Activated B cell treated with CpG ODN at 0.5 μM for 24 hours (primary cell): ENCODE results near the gene EDC4. TPM values are rescaled to one million over a fixed set of nuclear protein-coding genes. Genes with fewer than 3 reads are reported as not detected.

Experiments
- ATAC-seq: fragments of 200-7000 bp; cut with Tn5 transposase; one replicate; pipeline ENCODE4 v1.10.0; 2021; ENCODE audit warnings: low read depth, mild to moderate bottlenecking, moderate library complexity
- CTCF ChIA-PET: fragments of 350-600 bp; sonication (Branson Sonifier 250); formaldehyde crosslinking; loops from one replicate; lab custom pipeline; 2021; ENCODE audit warnings: antibody characterized with exemption; lab: Charles Lee
- POLR2A ChIA-PET: fragments of 350-600 bp; sonication (Branson Sonifier 250); formaldehyde crosslinking; loops from one replicate; lab custom pipeline; 2021; ENCODE audit warnings: antibody characterized with exemption; lab: Charles Lee
- DNase-seq: peaks from one replicate; pipeline ENCODE4 v3.0.0; 2022
- H3K27ac Mint-ChIP-seq: one replicate; pipeline ENCODE4 v1.8.0; 2020; ENCODE audit warnings: mixed read lengths
- H3K27me3 Mint-ChIP-seq: one replicate; pipeline ENCODE4 v1.8.0; 2021; ENCODE audit warnings: mixed read lengths
- H3K36me3 Mint-ChIP-seq: one replicate; pipeline ENCODE4 v1.8.0; 2021; ENCODE audit warnings: low read depth, mixed read lengths
- H3K4me1 Mint-ChIP-seq: one replicate; pipeline ENCODE4 v1.8.0; 2021; ENCODE audit warnings: mixed read lengths
- H3K4me3 Mint-ChIP-seq: one replicate; pipeline ENCODE4 v1.8.0; 2020; ENCODE audit warnings: mild to moderate bottlenecking, mixed read lengths
- H3K9me3 Mint-ChIP-seq: one replicate; pipeline ENCODE4 v1.8.0; 2020; ENCODE audit warnings: mixed read lengths
- CTCF ChIP-seq: fragments of 200-600 bp; IDR thresholded peaks from one replicate; pipeline ENCODE4 v1.8.0; 2022; ENCODE audit warnings: antibody characterized with exemption, mild to moderate bottlenecking
- intact Hi-C: fragments of 100-400 bp; cut with micrococcal nuclease; formaldehyde crosslinking; loops from one replicate; pipeline ENCODE4 v1.15.1; 2024
- total RNA-seq: library from RNA; stranded (reverse); gene quantifications from 2 replicates; pipeline ENCODE4 v1.2.3, GENCODE V29; 2022

The EDC4 gene
- total RNA-seq, 1 donor from 2014 or later, result 71.5 TPM

DNA sequence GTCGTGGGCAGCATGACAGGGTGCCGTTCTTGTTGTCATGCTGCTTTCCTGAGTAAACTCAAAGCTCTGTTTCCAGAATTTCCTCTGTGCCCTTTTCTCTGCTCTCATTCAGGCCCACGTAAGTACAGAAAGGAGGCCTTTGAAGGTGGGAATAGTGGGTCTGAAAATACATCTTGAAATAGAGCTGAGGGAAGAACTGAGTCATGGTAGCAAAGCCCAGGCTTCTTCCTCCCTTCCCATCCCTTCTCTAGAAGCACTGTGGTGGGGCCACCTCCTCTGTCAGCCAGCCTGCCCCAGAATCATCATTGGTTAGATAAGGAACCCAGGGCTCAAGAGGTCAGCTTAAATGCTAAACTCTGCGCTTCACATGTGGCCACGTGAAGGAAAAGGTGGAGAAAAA, 49.4 kb downstream of the EDC4 start:
- Mint-ChIP-seq H3K9me3 (no peaks in the 10 kb centered on the region), H3K4me3 (no peak overlapping the region), H3K36me3 (peaks cover 22% of the 10 kb centered on the region), H3K27ac (no peak overlapping the region), H3K27me3 (no peaks in the 10 kb centered on the region), H3K4me1 (peaks cover 28% of the 10 kb centered on the region)
- no peak for ATAC-seq
- ChIA-PET CTCF (no interaction called here), POLR2A (interaction anchor here (0.7 to 1.0 kb wide), 2 partner anchors 13 to 113 kb away, joined by 3 read pairs; no protein-coding TSS in a partner anchor)
- DNase-seq, result no peak
- intact Hi-C loops, result no loop called here
- no peak for TF ChIP-seq CTCF

GRCh38 chr16:67922740-67923139, 49.9 kb downstream of the EDC4 start:
- H3K27me3 Mint-ChIP-seq, result no peaks in the 10 kb centered on the region
- ChIA-PET CTCF (no interaction called here), POLR2A (interaction anchor here (0.7 to 1.0 kb wide), 2 partner anchors 13 to 114 kb away, joined by 3 read pairs; no protein-coding TSS in a partner anchor)
- no peak overlapping the region for H3K27ac Mint-ChIP-seq
- DNase-seq, result no peak
- H3K9me3 Mint-ChIP-seq, result no peaks in the 10 kb centered on the region
- ATAC-seq, result no peak
- intact Hi-C loops, result no loop called here
- peaks cover 18% of the 10 kb centered on the region for H3K36me3 Mint-ChIP-seq
- no peak for TF ChIP-seq CTCF
- H3K4me1 Mint-ChIP-seq, result peaks cover 25% of the 10 kb centered on the region
- H3K4me3 Mint-ChIP-seq, result no peak overlapping the region

- no peak for TF ChIP-seq CTCF
- ATAC-seq (no peak), DNase-seq (no peak)
- Mint-ChIP-seq H3K9me3 (no peaks in the 10 kb centered on the region), H3K4me3 (no peak overlapping the region), H3K4me1 (peaks cover 30% of the 10 kb centered on the region), H3K36me3 (peaks cover 20% of the 10 kb centered on the region), H3K27me3 (no peaks in the 10 kb centered on the region), H3K27ac (no peak overlapping the region)
- CTCF ChIA-PET, result interaction anchor here (2.2 kb wide), 1 partner anchor 40 kb away, joined by 9 read pairs; no protein-coding TSS in a partner anchor
- intact Hi-C loops, result no loop called here
- POLR2A ChIA-PET, result interaction anchor here (1.0 kb wide), 1 partner anchor 12 kb away, joined by 3 read pairs; no protein-coding TSS in a partner anchor
Observed at GRCh38 chr16:67923414-67924116, 50.7 kb downstream of the EDC4 start.

DNA sequence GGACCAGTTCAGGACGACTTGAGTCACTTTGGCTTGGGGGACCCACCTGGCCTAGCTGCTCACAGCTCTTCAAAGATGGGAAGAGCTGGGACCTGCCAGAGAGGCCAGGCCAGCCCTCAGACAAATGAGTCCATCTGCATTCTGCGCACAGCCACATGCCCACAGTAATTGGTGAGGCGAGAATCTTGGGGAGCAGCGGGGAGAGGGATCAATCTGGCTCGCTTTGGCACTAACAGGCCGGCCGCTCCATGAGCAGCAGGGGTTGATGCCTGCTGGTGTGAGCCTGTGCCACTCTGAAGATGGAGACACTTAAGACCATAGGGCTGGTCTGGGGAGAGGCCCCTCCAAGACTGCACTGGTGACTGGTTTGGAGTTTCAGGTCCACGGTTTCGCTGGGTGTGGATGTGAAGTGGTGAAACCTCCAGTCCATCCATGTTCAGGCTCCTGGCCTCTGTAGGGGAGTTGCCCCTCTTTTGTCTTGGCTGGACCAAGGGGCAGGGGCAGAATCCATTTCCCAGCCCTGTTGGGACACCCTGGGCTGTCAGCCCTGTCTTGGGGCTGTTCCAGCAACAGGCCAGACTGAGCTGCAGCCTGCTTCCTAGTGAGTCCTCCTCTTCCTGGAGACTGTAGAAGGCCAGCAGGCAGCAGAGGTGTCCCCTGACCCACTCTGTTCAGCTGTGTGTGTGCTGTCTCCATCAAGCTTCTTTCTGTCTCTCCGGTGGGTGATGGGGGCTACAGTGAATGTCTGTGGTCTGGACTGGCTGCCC, 51.5 kb downstream of the EDC4 start:
- Mint-ChIP-seq H3K36me3 (peaks cover 26% of the 10 kb centered on the region), H3K27ac (no peak overlapping the region), H3K27me3 (no peaks in the 10 kb centered on the region), H3K4me1 (peaks cover 32% of the 10 kb centered on the region), H3K4me3 (no peak overlapping the region), H3K9me3 (no peaks in the 10 kb centered on the region)
- intact Hi-C loops, result no loop called here
- CTCF ChIA-PET, result interaction anchor here (0.7 to 2.2 kb wide), 5 partner anchors 10 to 76 kb away, joined by 3 to 9 read pairs (median 3); no protein-coding TSS in a partner anchor
- TF ChIP-seq CTCF, result no peak
- DNase-seq (no peak), ATAC-seq (no peak)
- POLR2A ChIA-PET, result interaction anchor here (0.7 to 3.0 kb wide), 2 partner anchors 11 to 36 kb away, joined by 4 to 18 read pairs; partner anchors contain the start of gene PSMB10
